ENCODE results near the gene MINAR2. TPM values are rescaled to one million over a fixed set of nuclear protein-coding genes. Genes with fewer than 3 reads are reported as not detected.
A peak's percentile ranks its signal among the peaks of the same experiment; 100 is the strongest.

MINAR2 gene
- not detected for total RNA-seq
- long read RNA-seq, result 0 reads

- intact Hi-C loops (cut with DNase I), result no loop called here
- DNase-seq, result no peak
- no peak for ATAC-seq
Observed at GRCh38 chr5:129747572-129748407, at the start of gene MINAR2. TSS of gene MINAR2 (plus strand) at chr5:129748094. CDS start at chr5:129748191, 97 bp downstream.

- intact Hi-C loops (cut with DNase I), result no loop called here
- DNase-seq, result no peak
- ATAC-seq, result no peak
Observed at GRCh38 chr5:129698661-129699060, 49.2 kb upstream of the MINAR2 start.

GRCh38 chr5:129716235-129716634, 31.7 kb upstream of the MINAR2 start:
- DNase-seq, result peak; percentile 18
- intact Hi-C loops (cut with DNase I), result no loop called here
- no peak for ATAC-seq

GRCh38 chr5:129716651-129717050, 31.2 kb upstream of the MINAR2 start:
- ATAC-seq (no peak), DNase-seq (no peak)
- intact Hi-C loops (cut with DNase I), result no loop called here

- ATAC-seq (no peak), DNase-seq (no peak)
Observed at GRCh38 chr5:129717751-129718310, 30.1 kb upstream of the MINAR2 start.

GRCh38 chr5:129718471-129719090, 29.3 kb upstream of the MINAR2 start:
- DNase-seq (no peak), ATAC-seq (peak in 1 of 2 donors; percentile 32)
- intact Hi-C loops (cut with DNase I), result no loop called here

More at GRCh38 chr5:129717751-129718310, 30.1 kb upstream of the MINAR2 start:
- intact Hi-C loops (cut with DNase I), result no loop called here

- ATAC-seq, result no peak
- no peak for DNase-seq
- intact Hi-C loops (cut with DNase I), result no loop called here
Observed at GRCh38 chr5:129724222-129724621, 23.7 kb upstream of the MINAR2 start.

DNA sequence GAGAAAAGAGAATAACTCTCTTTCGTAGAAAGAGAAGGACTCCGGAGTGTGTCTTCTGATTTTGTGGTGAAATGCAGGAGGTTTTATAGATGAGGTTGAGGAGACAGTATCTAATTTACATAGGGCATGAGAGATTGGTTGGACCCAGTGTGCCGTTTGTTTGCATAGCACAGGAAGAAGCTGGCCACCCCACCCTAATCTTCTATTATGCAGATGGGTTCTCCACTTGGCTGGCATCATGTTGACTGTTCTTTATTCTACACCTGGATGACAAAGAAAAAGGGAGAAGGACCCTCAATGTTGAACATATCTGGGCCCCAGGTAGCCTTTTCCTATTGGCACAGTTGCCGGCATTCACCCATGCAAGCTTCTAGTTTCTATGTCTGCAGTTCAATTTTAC, 23.2 kb upstream of the MINAR2 start:
- intact Hi-C loops (cut with DNase I), result no loop called here
- DNase-seq (no peak), ATAC-seq (no peak)

DNA sequence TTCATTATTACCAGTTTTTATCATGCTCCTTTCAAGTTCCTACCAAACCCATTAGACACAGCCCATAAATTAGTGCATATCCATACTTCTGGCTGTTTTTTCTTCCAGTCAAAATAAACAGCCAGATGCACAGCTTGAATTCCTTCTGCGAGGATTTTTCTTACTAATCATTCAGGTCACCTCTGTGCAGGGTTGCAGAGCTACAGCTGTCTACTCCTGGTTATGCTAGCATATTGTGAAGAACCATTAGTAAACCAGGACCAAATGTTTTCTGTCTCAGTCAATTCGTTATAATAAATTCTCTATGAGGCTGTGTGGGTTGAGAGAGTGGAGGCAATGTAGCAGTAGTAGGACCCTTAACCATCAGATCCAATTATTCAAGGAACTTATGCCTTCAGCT, 8.1 kb upstream of the MINAR2 start:
- intact Hi-C loops (cut with DNase I), result no loop called here
- no peak for DNase-seq
- ATAC-seq, result no peak

GRCh38 chr5:129743541-129744187, 4.2 kb upstream of the MINAR2 start:
- no peak for DNase-seq
- intact Hi-C loops (cut with DNase I), result no loop called here
- ATAC-seq, result no peak

DNA sequence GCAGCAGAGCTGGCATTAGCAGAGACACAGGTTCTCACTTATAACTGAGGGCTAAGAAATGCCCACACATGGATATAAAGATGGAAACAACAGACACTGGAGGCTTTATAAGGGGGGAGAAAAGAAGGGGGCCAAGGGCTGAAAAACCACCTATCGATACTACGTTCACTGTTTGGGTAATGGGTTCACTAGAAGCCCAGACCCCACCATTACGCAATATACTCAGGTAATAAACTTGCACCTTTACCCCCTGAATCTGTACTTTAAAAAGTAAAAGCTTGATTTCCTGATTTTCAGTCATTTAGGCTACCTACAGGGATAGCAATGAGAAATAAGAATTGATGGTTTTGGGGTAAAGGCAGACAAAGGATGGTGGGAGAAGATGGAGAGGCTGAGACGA, 1.9 kb upstream of the MINAR2 start:
- intact Hi-C loops (cut with DNase I), result no loop called here
- DNase-seq (no peak), ATAC-seq (no peak)

GRCh38 chr5:129746876-129747275, 1.0 kb upstream of the MINAR2 start:
- DNase-seq, result no peak
- intact Hi-C loops (cut with DNase I), result no loop called here
- no peak for ATAC-seq

- intact Hi-C loops (cut with DNase I), result no loop called here
Observed at GRCh38 chr5:129748913-129749880, 1.3 kb downstream of the MINAR2 start.

GRCh38 chr5:129760636-129761325, 12.9 kb downstream of the MINAR2 start:
- intact Hi-C loops (cut with DNase I), result loop anchor here in 1 of 2 donors (10.0 kb wide), 1 partner anchor 586 kb away; no protein-coding TSS in a partner anchor
- ATAC-seq, result no peak
- DNase-seq, result no peak

More at GRCh38 chr5:129748913-129749880, 1.3 kb downstream of the MINAR2 start:
- ATAC-seq (no peak), DNase-seq (no peak)

DNA sequence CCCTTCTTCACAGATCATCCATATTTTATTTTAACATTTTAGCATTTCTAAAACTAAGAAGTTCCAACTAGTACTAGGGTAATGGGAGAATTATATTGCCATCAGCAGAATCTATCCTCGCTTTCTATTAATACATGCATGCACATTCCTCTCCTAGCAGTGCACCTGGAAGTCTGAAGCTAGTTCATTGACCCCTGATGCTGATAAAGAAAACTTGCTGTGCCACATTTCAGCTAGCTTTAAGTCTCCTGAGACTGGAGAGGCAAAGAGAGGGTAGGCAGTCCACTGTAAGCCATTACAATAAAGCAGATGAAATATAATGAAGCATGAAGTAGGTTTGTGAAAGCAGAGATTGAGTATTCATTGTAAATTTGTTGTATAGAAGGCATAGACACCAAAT, 15.8 kb downstream of the MINAR2 start:
- ATAC-seq, result no peak
- intact Hi-C loops (cut with DNase I), result loop anchor here in 1 of 2 donors (10.0 kb wide), 1 partner anchor 589 kb away; no protein-coding TSS in a partner anchor

GRCh38 chr5:129766798-129767197, 18.9 kb downstream of the MINAR2 start:
- no peak for DNase-seq
- no peak for ATAC-seq
- intact Hi-C loops (cut with DNase I), result loop anchor here (5.0 to 10.0 kb wide), 2 partner anchors 592 to 594 kb away; no protein-coding TSS in a partner anchor

More for the DNA sequence above, 15.8 kb downstream of the MINAR2 start:
- DNase-seq, result no peak

GRCh38 chr5:129767927-129768380, 20.1 kb downstream of the MINAR2 start:
- DNase-seq, result peak; percentile 40
- ATAC-seq, result peak; percentile 95
- intact Hi-C loops (cut with DNase I), result loop anchor here (2.0 to 10.0 kb wide), 4 partner anchors 367 to 863 kb away; no protein-coding TSS in a partner anchor

DNA sequence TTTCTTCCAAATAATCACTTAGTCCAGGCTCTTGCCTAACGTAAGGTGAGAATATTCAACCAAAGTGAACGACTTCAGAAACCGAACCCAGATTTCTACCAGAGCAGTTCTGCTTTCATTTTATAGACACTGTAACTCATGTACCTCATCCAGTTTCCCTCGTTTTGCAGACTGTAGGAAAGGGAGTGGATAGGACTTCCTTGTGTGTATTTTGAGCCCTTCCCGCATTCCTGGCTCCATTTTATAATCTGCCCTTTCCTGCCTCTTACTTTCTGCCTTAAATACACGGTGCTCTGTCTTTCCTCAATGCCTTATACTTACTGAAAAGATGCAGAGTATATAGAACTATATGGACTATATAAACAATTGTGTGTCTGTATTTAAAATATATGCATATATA, 20.8 kb downstream of the MINAR2 start:
- ATAC-seq (no peak), DNase-seq (no peak)
- intact Hi-C loops (cut with DNase I), result loop anchor here (2.0 to 10.0 kb wide), 4 partner anchors 368 to 864 kb away; no protein-coding TSS in a partner anchor
